H9 (cell line): ENCODE measurements around the gene CDNF. TPM values are rescaled to one million over a fixed set of nuclear protein-coding genes. Genes with fewer than 3 reads are reported as not detected.

Experiments
- DNase-seq: peaks from one replicate; pipeline ENCODE4 v3.0.0-alpha.2; 2017
- H2AFZ ChIP-seq: one replicate; pipeline ENCODE4 v1.6.1; 2013; ENCODE audit warnings: mild to moderate bottlenecking, low read length, control low read depth, moderate library complexity
- H2AK5ac ChIP-seq: 2 replicates; pipeline ENCODE4 v1.6.1; 2013; ENCODE audit warnings: low read length, control low read depth, mixed read lengths; ENCODE audit not compliant: insufficient read length
- H2BK120ac ChIP-seq: one replicate; pipeline ENCODE4 v1.6.1; 2013; ENCODE audit warnings: low read depth, mild to moderate bottlenecking, low read length, control low read depth, inconsistent platforms; ENCODE audit not compliant: poor library complexity, severe bottlenecking
- H2BK12ac ChIP-seq: 2 replicates; pipeline ENCODE4 v1.6.1; 2013; ENCODE audit warnings: low read length, control low read depth, mixed read lengths, low read depth; ENCODE audit not compliant: insufficient read length
- H2BK15ac ChIP-seq: 2 replicates; pipeline ENCODE4 v1.6.1; 2013; ENCODE audit warnings: low read depth, low read length, control low read depth
- H2BK20ac ChIP-seq: one replicate; pipeline ENCODE4 v1.6.1; 2013; ENCODE audit warnings: low read depth, mild to moderate bottlenecking, low read length, control low read depth, inconsistent platforms; ENCODE audit not compliant: poor library complexity, severe bottlenecking
- H2BK5ac ChIP-seq: 2 replicates; pipeline ENCODE4 v1.6.1; 2013; ENCODE audit warnings: low read length, control low read depth, mixed read lengths; ENCODE audit not compliant: insufficient read length
- H3K14ac ChIP-seq: 2 replicates; pipeline ENCODE4 v1.6.1; 2013; ENCODE audit warnings: low read length, control low read depth; ENCODE audit not compliant: insufficient read depth
- H3K18ac ChIP-seq: 2 replicates; pipeline ENCODE4 v1.6.1; 2013; ENCODE audit warnings: low read depth, mild to moderate bottlenecking, mixed read lengths, low read length, control low read depth; ENCODE audit not compliant: insufficient read length
- H3K23ac ChIP-seq: 2 replicates; pipeline ENCODE4 v1.6.1; 2013; ENCODE audit warnings: low read length, control low read depth, mixed read lengths, low read depth; ENCODE audit not compliant: insufficient read length
- H3K23me2 ChIP-seq: 2 replicates; pipeline ENCODE4 v1.6.1; 2013; ENCODE audit warnings: low read depth, mild to moderate bottlenecking, mixed read lengths, low read length, control low read depth; ENCODE audit not compliant: insufficient read length, poor library complexity, severe bottlenecking
- H3K27ac ChIP-seq: 2 replicates; pipeline ENCODE4 v1.5.1; 2013; ENCODE audit warnings: low read length, control low read depth, mixed read lengths, low read depth; ENCODE audit not compliant: insufficient read length
- H3K27me3 ChIP-seq: 2 replicates; pipeline ENCODE4 v1.6.1; 2013; ENCODE audit warnings: low read length, control low read depth, inconsistent platforms; ENCODE audit not compliant: insufficient read depth
- H3K4ac ChIP-seq: 2 replicates; pipeline ENCODE4 v1.6.1; 2013; ENCODE audit warnings: low read depth, mild to moderate bottlenecking, control low read depth, inconsistent platforms, low read length, moderate library complexity
- H3K4me1 ChIP-seq: 2 replicates; pipeline ENCODE4 v1.6.1; 2013; ENCODE audit warnings: low read length, control low read depth, inconsistent platforms; ENCODE audit not compliant: insufficient read depth
- H3K4me2 ChIP-seq: 2 replicates; pipeline ENCODE4 v1.6.1; 2013; ENCODE audit warnings: low read length, control low read depth, mixed read lengths; ENCODE audit not compliant: insufficient read length, insufficient read depth
- H3K56ac ChIP-seq: 2 replicates; pipeline ENCODE4 v1.6.1; 2013; ENCODE audit warnings: low read depth, mild to moderate bottlenecking, mixed read lengths, low read length, control low read depth; ENCODE audit not compliant: insufficient read length
- H3K79me1 ChIP-seq: 2 replicates; pipeline ENCODE4 v1.6.1; 2013; ENCODE audit warnings: low read depth, mild to moderate bottlenecking, moderate library complexity, low read length, control low read depth, inconsistent platforms; ENCODE audit not compliant: insufficient read depth, poor library complexity, severe bottlenecking
- H3K79me2 ChIP-seq: 2 replicates; pipeline ENCODE4 v1.6.1; 2013; ENCODE audit warnings: low read length, control low read depth, inconsistent platforms; ENCODE audit not compliant: insufficient read depth
- H3K9ac ChIP-seq: 2 replicates; pipeline ENCODE4 v1.6.1; 2013; ENCODE audit warnings: low read length, control low read depth, mixed read lengths; ENCODE audit not compliant: insufficient read length; ENCODE audit errors: extremely low read depth
- H3K9me3 ChIP-seq: one replicate; pipeline ENCODE4 v1.6.1; 2013; ENCODE audit warnings: low read depth, low read length, inconsistent platforms; ENCODE audit not compliant: control insufficient read depth
- H3T11ph ChIP-seq: one replicate; pipeline ENCODE4 v1.6.1; 2013; ENCODE audit warnings: mild to moderate bottlenecking, low read length, control low read depth, inconsistent platforms
- H4K20me1 ChIP-seq: one replicate; pipeline ENCODE4 v1.6.1; 2013; ENCODE audit not compliant: control insufficient read depth, insufficient read length, insufficient read depth
- H4K5ac ChIP-seq: 2 replicates; pipeline ENCODE4 v1.6.1; 2013; ENCODE audit warnings: low read depth, mild to moderate bottlenecking, mixed read lengths, low read length, control low read depth; ENCODE audit not compliant: insufficient read length
- H4K8ac ChIP-seq: replicated peaks from 2 replicates; pipeline ENCODE4 v1.6.1; 2013; ENCODE audit warnings: low read length, control low read depth, mixed read lengths, low read depth; ENCODE audit not compliant: insufficient read length
- H4K91ac ChIP-seq: 2 replicates; pipeline ENCODE4 v1.6.1; 2013; ENCODE audit warnings: low read depth, mild to moderate bottlenecking, moderate library complexity, mixed read lengths, low read length, control low read depth; ENCODE audit not compliant: insufficient read length
- H3K27ac Mint-ChIP-seq, 3 experiments: 2 replicates in 2 of 3; 3 replicates in 1 of 3; pipeline ENCODE4 v1.8.0; 2020 to 2021; ENCODE audit warnings: mixed read lengths in 3 of 3, mild to moderate bottlenecking in 1 of 3, moderate library complexity in 1 of 3
- H3K27me3 Mint-ChIP-seq: 2 replicates; pipeline ENCODE4 v1.8.0; 2021; ENCODE audit warnings: low read depth, mild to moderate bottlenecking, moderate library complexity, mixed read lengths
- H3K36me3 Mint-ChIP-seq, 3 experiments: 2 replicates in 2 of 3; 3 replicates in 1 of 3; pipeline ENCODE4 v1.8.0; 2020 to 2021; ENCODE audit warnings: low read depth in 3 of 3, mixed read lengths in 3 of 3; ENCODE audit not compliant: insufficient read depth in 1 of 3
- H3K4me1 Mint-ChIP-seq, 2 experiments: 2 replicates each; pipeline ENCODE4 v1.8.0; 2020; ENCODE audit warnings: mixed read lengths in 2 of 2
- H3K4me3 Mint-ChIP-seq, 2 experiments: 2 replicates in 1 of 2; 3 replicates in 1 of 2; pipeline ENCODE4 v1.8.0; 2020 to 2021; ENCODE audit warnings: mild to moderate bottlenecking in 2 of 2, mixed read lengths in 2 of 2, moderate library complexity in 1 of 2
- H3K9me3 Mint-ChIP-seq, 2 experiments: 2 replicates in 1 of 2; 3 replicates in 1 of 2; pipeline ENCODE4 v1.8.0; 2020; ENCODE audit warnings: mild to moderate bottlenecking in 2 of 2, mixed read lengths in 2 of 2, moderate library complexity in 1 of 2
- CTCF ChIP-seq: fragments of 200-600 bp; sonication (generic); conservative IDR thresholded peaks from 3 replicates; pipeline ENCODE4 v1.8.0; 2021; ENCODE audit warnings: antibody characterized with exemption, mild to moderate bottlenecking
- WGBS: extraction: QIAGEN DNeasy Blood & Tissue Kit; methylation state at CpG from one replicate; pipeline ENCODE4 v1.1.7; 2013; ENCODE audit warnings: missing lambda C conversion rate, low lambda C conversion rate, mixed read lengths; ENCODE audit not compliant: insufficient read length; ENCODE audit errors: extremely low coverage; 5-methylcytosine and 5-hydroxymethylcytosine counted together
- total RNA-seq: library from RNA; stranded (reverse); gene quantifications from 2 replicates; pipeline ENCODE4 v1.2.1, GENCODE V29; 2021

CDNF gene
- total RNA-seq, 1 experiment from 2014 or later = 1.3 TPM

GRCh38 chr10:14801723-14802122 lies 36.1 kb downstream of the CDNF start:
- Histone ChIP-seq H3K9me3 (no peaks in the 10 kb centered on the region), H3K9ac (no peak overlapping the region), H3K4me2 (no peak overlapping the region), H2BK5ac (no peak overlapping the region), H2AFZ (no peak overlapping the region), H3K14ac (no peak overlapping the region), H3K18ac (no peak overlapping the region), H4K5ac (no peak overlapping the region), H3K79me1 (no peaks in the 10 kb centered on the region), H3K4ac (no peak overlapping the region), H4K91ac (no peak overlapping the region), H2AK5ac (no peak overlapping the region), H3K79me2 (no peaks in the 10 kb centered on the region), H4K20me1 (no peaks in the 10 kb centered on the region), H3K23ac (no peak overlapping the region), H3T11ph (no peak overlapping the region), H2BK12ac (no peak overlapping the region), H2BK120ac (no peak overlapping the region), H2BK20ac (no peak overlapping the region), H3K23me2 (no peaks in the 10 kb centered on the region), H3K27me3 (no peaks in the 10 kb centered on the region), H2BK15ac (no peak overlapping the region), H3K56ac (no peak overlapping the region), H3K4me1 (no peaks in the 10 kb centered on the region), H3K27ac (no peak overlapping the region), H4K8ac (no peak overlapping the region)
- H3K9me3 Mint-ChIP-seq = no peaks in the 10 kb centered on the region
- no peaks in the 10 kb centered on the region for H3K36me3 Mint-ChIP-seq
- no peak; the same call in 1 of the 3 replicates for TF ChIP-seq CTCF
- peak; percentile 30 for DNase-seq
- WGBS = no CpG with 5 or more reads among the region's 5 CpGs
- no peaks in the 10 kb centered on the region; the same call in 1 of the 2 replicates for H3K27me3 Mint-ChIP-seq
- H3K27ac Mint-ChIP-seq = no peak overlapping the region
- no peak overlapping the region for H3K4me3 Mint-ChIP-seq
- no peaks in the 10 kb centered on the region; a peak in 1 of 4 replicates for H3K4me1 Mint-ChIP-seq
